IMR-90 (cell line): ENCODE results near the gene ARHGEF16. TPM values are rescaled to one million over a fixed set of nuclear protein-coding genes. Genes with fewer than 3 reads are reported as not detected.

Experiments used
- ATAC-seq: fragments of 200-7000 bp; cut with Tn5 transposase; 2 replicates; pipeline ENCODE4 v1.9.1; 2020; ENCODE audit warnings: low read depth, mild to moderate bottlenecking, moderate library complexity
- BruUV-seq: library from RNA; stranded (reverse); fragments of 400-500 nt; replicated peaks from 2 replicates; lab custom pipeline; 2021; lab: Mats Ljungman, UMichigan
- CTCF ChIA-PET: fragments of 300-600 bp; formaldehyde crosslinking; extraction: SDS; loops from one replicate; lab custom pipeline; 2021; ENCODE audit warnings: antibody characterized with exemption; lab: Yijun Ruan, JAX
- POLR2A ChIA-PET: fragments of 300-600 bp; sonication (Branson Sonifier 250); formaldehyde crosslinking; loops from one replicate; lab custom pipeline; 2022; ENCODE audit warnings: antibody characterized with exemption; ENCODE audit not compliant: unreplicated experiment; lab: Charles Lee
- DNase-seq: peaks from one replicate; pipeline ENCODE4 v3.0.0; 2013
- H2AFZ ChIP-seq: replicated peaks from 2 replicates; pipeline ENCODE3; 2013; ENCODE audit warnings: low read length, mild to moderate bottlenecking; ENCODE audit not compliant: poor library complexity
- H2AK5ac ChIP-seq: 2 replicates; pipeline ENCODE4 v1.6.1; 2013; ENCODE audit warnings: low read depth, low read length, inconsistent platforms
- H2AK9ac ChIP-seq: replicated peaks from 2 replicates; pipeline ENCODE3; 2013; ENCODE audit warnings: mild to moderate bottlenecking, low read depth, low read length, moderate library complexity; ENCODE audit not compliant: poor library complexity
- H2BK120ac ChIP-seq: 2 replicates; pipeline ENCODE4 v1.6.1; 2013; ENCODE audit warnings: low read depth, low read length, inconsistent platforms
- H2BK15ac ChIP-seq: 3 replicates; pipeline ENCODE4 v1.6.1; 2013; ENCODE audit warnings: low read depth, low read length, inconsistent platforms
- H2BK20ac ChIP-seq: 2 replicates; pipeline ENCODE4 v1.6.1; 2013; ENCODE audit warnings: low read depth, mild to moderate bottlenecking, inconsistent platforms, low read length, moderate library complexity
- H2BK5ac ChIP-seq: 2 replicates; pipeline ENCODE4 v1.6.1; 2013; ENCODE audit warnings: mild to moderate bottlenecking, low read depth, low read length, inconsistent platforms; ENCODE audit not compliant: poor library complexity, severe bottlenecking
- H3K14ac ChIP-seq: replicated peaks from 2 replicates; pipeline ENCODE4 v1.6.1; 2013; ENCODE audit warnings: low read depth, low read length, inconsistent platforms
- H3K18ac ChIP-seq: 2 replicates; pipeline ENCODE4 v1.6.1; 2013; ENCODE audit warnings: low read depth, low read length, control low read depth
- H3K23ac ChIP-seq: 2 replicates; pipeline ENCODE4 v1.6.1; 2013; ENCODE audit warnings: low read depth, low read length, inconsistent platforms
- H3K27ac ChIP-seq: 2 replicates; pipeline ENCODE4 v1.5.1; 2013; ENCODE audit warnings: mild to moderate bottlenecking, control low read depth, low read length; ENCODE audit not compliant: insufficient read depth
- H3K27me3 ChIP-seq: 2 replicates; pipeline ENCODE4 v1.6.1; 2013; ENCODE audit warnings: low read length; ENCODE audit not compliant: control insufficient read depth, insufficient read depth
- H3K36me3 ChIP-seq: 2 replicates; pipeline ENCODE4 v1.6.1; 2013; ENCODE audit warnings: low read length, mixed read lengths; ENCODE audit not compliant: control insufficient read depth, insufficient read depth
- H3K4ac ChIP-seq: 2 replicates; pipeline ENCODE4 v1.6.1; 2013; ENCODE audit warnings: low read depth, low read length, inconsistent platforms
- H3K4me1 ChIP-seq: 2 replicates; pipeline ENCODE4 v1.6.1; 2013; ENCODE audit warnings: low read length, mixed read lengths; ENCODE audit not compliant: control insufficient read depth, insufficient read depth
- H3K4me2 ChIP-seq: 2 replicates; pipeline ENCODE4 v1.6.1; 2013; ENCODE audit warnings: low read depth, mild to moderate bottlenecking, control low read depth, low read length, moderate library complexity
- H3K4me3 ChIP-seq: 2 replicates; pipeline ENCODE4 v1.5.1; 2013; ENCODE audit warnings: low read depth, mild to moderate bottlenecking, control low read depth, low read length, moderate library complexity; ENCODE audit not compliant: insufficient read depth
- H3K56ac ChIP-seq: 2 replicates; pipeline ENCODE4 v1.6.1; 2013; ENCODE audit warnings: low read length, inconsistent platforms; ENCODE audit not compliant: insufficient read depth; ENCODE audit errors: extremely low read depth
- H3K79me1 ChIP-seq, 2 experiments: 2 replicates each; pipeline ENCODE4 v1.6.1; 2013; ENCODE audit warnings: low read length in 2 of 2, inconsistent platforms in 1 of 2, low read depth in 1 of 2
- H3K9ac ChIP-seq: 2 replicates; pipeline ENCODE4 v1.6.1; 2013; ENCODE audit warnings: low read depth, low read length, control low read depth
- H3K9me1 ChIP-seq: 2 replicates; pipeline ENCODE4 v1.6.1; 2013; ENCODE audit warnings: low read length, inconsistent platforms; ENCODE audit not compliant: insufficient read depth
- H3K9me3 ChIP-seq: 2 replicates; pipeline ENCODE4 v1.6.1; 2013; ENCODE audit warnings: low read length; ENCODE audit not compliant: control insufficient read depth, insufficient read depth
- H4K20me1 ChIP-seq: 2 replicates; pipeline ENCODE4 v1.6.1; 2013; ENCODE audit warnings: low read length, inconsistent platforms; ENCODE audit not compliant: insufficient read depth
- H4K5ac ChIP-seq: 2 replicates; pipeline ENCODE4 v1.6.1; 2013; ENCODE audit warnings: mild to moderate bottlenecking, low read depth, low read length, control low read depth
- H4K8ac ChIP-seq, 2 experiments: 2 replicates each; pipeline ENCODE4 v1.6.1; 2013; ENCODE audit warnings: low read depth in 2 of 2, low read length in 2 of 2, control low read depth in 1 of 2, inconsistent platforms in 1 of 2
- H4K91ac ChIP-seq: 2 replicates; pipeline ENCODE4 v1.6.1; 2013; ENCODE audit warnings: low read depth, low read length, inconsistent platforms; ENCODE audit not compliant: insufficient read depth
- BHLHE40 ChIP-seq: fragments of 150-350 bp; IDR thresholded peaks from 2 replicates; pipeline ENCODE4 v1.6.1; 2016; ENCODE audit warnings: mild to moderate bottlenecking, low read depth, low read length
- CEBPB ChIP-seq: IDR thresholded peaks from 2 replicates; pipeline ENCODE4 v1.6.1; 2012; ENCODE audit warnings: low read depth, low read length, improper control_type of control experiment
- CHD1 ChIP-seq: IDR thresholded peaks from 2 replicates; pipeline ENCODE4 v1.6.1; 2012; ENCODE audit warnings: low read depth, low read length, improper control_type of control experiment
- FOS ChIP-seq: fragments of 150-350 bp; IDR thresholded peaks from 2 replicates; pipeline ENCODE4 v1.6.1; 2016; ENCODE audit warnings: low read depth, low read length
- MAFK ChIP-seq: IDR thresholded peaks from 2 replicates; pipeline ENCODE4 v1.6.1; 2012; ENCODE audit warnings: low read depth, low read length, improper control_type of control experiment
- MAZ ChIP-seq: IDR thresholded peaks from 2 replicates; pipeline ENCODE4 v1.6.1; 2012; ENCODE audit warnings: low read depth, mild to moderate bottlenecking, low read length, improper control_type of control experiment, moderate library complexity, borderline replicate concordance
- MXI1 ChIP-seq: IDR thresholded peaks from 2 replicates; pipeline ENCODE4 v1.6.1; 2012; ENCODE audit warnings: low read depth, mild to moderate bottlenecking, low read length, moderate library complexity, borderline replicate concordance
- NFE2L2 ChIP-seq: fragments of 150-350 bp; IDR thresholded peaks from 2 replicates; pipeline ENCODE4 v1.6.1; 2016; ENCODE audit warnings: low read depth, mild to moderate bottlenecking, low read length
- POLR2A ChIP-seq: IDR thresholded peaks from 2 replicates; pipeline ENCODE4 v1.6.1; 2012; ENCODE audit warnings: mild to moderate bottlenecking, low read depth, low read length
- RAD21 ChIP-seq: IDR thresholded peaks from 2 replicates; pipeline ENCODE4 v1.6.1; 2012; ENCODE audit warnings: low read length, improper control_type of control experiment
- RCOR1 ChIP-seq: IDR thresholded peaks from 2 replicates; pipeline ENCODE4 v1.6.1; 2012; ENCODE audit warnings: mild to moderate bottlenecking, low read length, improper control_type of control experiment; ENCODE audit not compliant: insufficient replicate concordance
- RFX5 ChIP-seq: IDR thresholded peaks from 2 replicates; pipeline ENCODE4 v1.8.0; 2012; ENCODE audit warnings: low read depth, mild to moderate bottlenecking, low read length, moderate library complexity
- SMC3 ChIP-seq: fragments of 150-350 bp; IDR thresholded peaks from 2 replicates; pipeline ENCODE4 v1.6.1; 2016; ENCODE audit warnings: low read depth, mild to moderate bottlenecking, antibody characterized with exemption, low read length, moderate library complexity
- WGBS, 2 experiments: methylation state at CpG; one replicate each; pipeline versions ENCODE4 v1.1.5 to v1.1.7; 2013; ENCODE audit warnings: missing lambda C conversion rate in 2 of 2; ENCODE audit not compliant: insufficient read length in 1 of 2; ENCODE audit errors: extremely low coverage in 2 of 2; 5-methylcytosine and 5-hydroxymethylcytosine counted together
- dilution Hi-C: fragments of 300-500 bp; cut with HindIII; formaldehyde crosslinking; loops from one replicate; pipeline ENCODE4 v1.14.3; 2018; ENCODE audit warnings: low sequenced_read_pairs; ENCODE audit not compliant: unreplicated experiment
- in situ Hi-C: fragments of 300-500 bp; cut with MboI; formaldehyde crosslinking; loops from 3 replicates; pipeline ENCODE4 v1.14.3; 2019; ENCODE audit warnings: low sequenced_read_pairs, inconsistent platforms, mixed read lengths
- intact Hi-C: fragments of 100-400 bp; cut with micrococcal nuclease; formaldehyde crosslinking; loops from 2 replicates; pipeline ENCODE4 v1.10.0; 2022
- polyA plus RNA-seq, 3 experiments: library from polyadenylated mRNA; depleted of rRNA; stranded (reverse); fragments of >200 nt; gene quantifications; 2 replicates each; pipeline ENCODE4 v1.2.3, GENCODE V29; 2012; ENCODE audit warnings: low replicate concordance in 1 of 3
- total RNA-seq: library from RNA; depleted of rRNA; stranded (reverse); fragments of >200 nt; gene quantifications from 2 replicates; pipeline ENCODE4 v1.2.3, GENCODE V29; 2012
- TF ChIP-seq, protein P1 (sequence below): conservative IDR thresholded peaks from 2 replicates; pipeline ENCODE4 v1.5.1; 2012; ENCODE audit warnings: mild to moderate bottlenecking, low read depth, low read length, improper control_type of control experiment
- TF ChIP-seq, protein P2 (sequence below): fragments of 150-350 bp; IDR thresholded peaks from 2 replicates; pipeline ENCODE4 v1.6.1; 2017; ENCODE audit warnings: mild to moderate bottlenecking, antibody characterized with exemption, low read length, low read depth
- TF ChIP-seq, protein P3 (sequence below): fragments of 150-350 bp; IDR thresholded peaks from 2 replicates; pipeline ENCODE4 v1.6.1; 2016; ENCODE audit warnings: low read depth, mild to moderate bottlenecking, low read length, moderate library complexity, borderline replicate concordance

Gene ARHGEF16
- total and polyA plus RNA-seq, 2 of the 4 experiments (the other 2 are of a cell fraction) = 0.18 to 0.39 TPM

DNA sequence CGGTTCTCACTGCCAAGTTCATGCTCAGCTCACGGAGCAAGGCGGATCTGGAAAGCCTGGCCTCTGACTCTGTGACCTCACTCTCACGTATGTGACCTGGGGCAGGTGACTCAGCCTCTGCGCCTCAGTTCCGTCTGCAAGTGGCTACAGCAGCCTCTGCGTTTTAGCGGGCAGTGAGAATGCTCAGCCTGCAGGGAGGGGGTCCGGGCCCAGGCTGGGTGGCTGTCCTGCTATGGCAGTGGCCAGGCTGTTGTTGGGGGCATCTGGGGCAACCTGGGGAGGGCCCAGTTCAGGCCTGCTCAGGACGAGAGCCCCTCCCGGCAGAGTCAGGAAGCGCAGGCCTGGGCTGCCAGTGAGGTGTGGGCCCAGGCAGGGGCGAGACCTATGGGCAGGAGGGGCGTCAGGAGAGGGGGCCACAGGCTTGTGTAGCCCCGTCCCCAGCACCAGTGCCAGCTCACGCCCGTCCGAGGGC is 27.9 kb downstream of the ARHGEF16 start:
- Histone ChIP-seq H4K91ac (no peak overlapping the region), H2AK9ac (no peak overlapping the region), H2BK5ac (no peak overlapping the region), H3K18ac (no peak overlapping the region), H4K5ac (no peak overlapping the region), H2BK15ac (no peak overlapping the region), H3K9me1 (no peaks in the 10 kb centered on the region), H3K14ac (no peak overlapping the region), H3K4ac (no peak overlapping the region), H3K4me1 (no peaks in the 10 kb centered on the region), H4K20me1 (no peaks in the 10 kb centered on the region; the same call in 1 of the 2 replicates), H2AFZ (no peak overlapping the region), H3K4me3 (no peak overlapping the region), H3K56ac (no peak overlapping the region), H3K36me3 (no peaks in the 10 kb centered on the region), H3K27ac (no peak overlapping the region), H3K23ac (no peak overlapping the region), H4K8ac (no peak overlapping the region), H3K4me2 (no peak overlapping the region), H3K9ac (no peak overlapping the region), H3K79me1 (no peaks in the 10 kb centered on the region), H3K9me3 (no peaks in the 10 kb centered on the region), H3K27me3 (peaks cover 2% of the 10 kb centered on the region; the same call in 1 of the 2 replicates), H2BK20ac (no peak overlapping the region), H2AK5ac (no peak overlapping the region), H2BK120ac (no peak overlapping the region)
- no peak for TF ChIP-seq CHD1
- no peak for TF ChIP-seq RAD21
- no peak for TF ChIP-seq BHLHE40
- TF ChIP-seq POLR2A = no peak
- TF ChIP-seq RFX5 = no peak
- TF ChIP-seq SMC3 = no peak
- no peak for TF ChIP-seq FOS
- no peak for TF ChIP-seq RCOR1
- no peak for TF ChIP-seq CEBPB
- TF ChIP-seq MAFK = no peak
- TF ChIP-seq, protein P1, sequence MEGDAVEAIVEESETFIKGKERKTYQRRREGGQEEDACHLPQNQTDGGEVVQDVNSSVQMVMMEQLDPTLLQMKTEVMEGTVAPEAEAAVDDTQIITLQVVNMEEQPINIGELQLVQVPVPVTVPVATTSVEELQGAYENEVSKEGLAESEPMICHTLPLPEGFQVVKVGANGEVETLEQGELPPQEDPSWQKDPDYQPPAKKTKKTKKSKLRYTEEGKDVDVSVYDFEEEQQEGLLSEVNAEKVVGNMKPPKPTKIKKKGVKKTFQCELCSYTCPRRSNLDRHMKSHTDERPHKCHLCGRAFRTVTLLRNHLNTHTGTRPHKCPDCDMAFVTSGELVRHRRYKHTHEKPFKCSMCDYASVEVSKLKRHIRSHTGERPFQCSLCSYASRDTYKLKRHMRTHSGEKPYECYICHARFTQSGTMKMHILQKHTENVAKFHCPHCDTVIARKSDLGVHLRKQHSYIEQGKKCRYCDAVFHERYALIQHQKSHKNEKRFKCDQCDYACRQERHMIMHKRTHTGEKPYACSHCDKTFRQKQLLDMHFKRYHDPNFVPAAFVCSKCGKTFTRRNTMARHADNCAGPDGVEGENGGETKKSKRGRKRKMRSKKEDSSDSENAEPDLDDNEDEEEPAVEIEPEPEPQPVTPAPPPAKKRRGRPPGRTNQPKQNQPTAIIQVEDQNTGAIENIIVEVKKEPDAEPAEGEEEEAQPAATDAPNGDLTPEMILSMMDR = no peak
- TF ChIP-seq, protein P2, sequence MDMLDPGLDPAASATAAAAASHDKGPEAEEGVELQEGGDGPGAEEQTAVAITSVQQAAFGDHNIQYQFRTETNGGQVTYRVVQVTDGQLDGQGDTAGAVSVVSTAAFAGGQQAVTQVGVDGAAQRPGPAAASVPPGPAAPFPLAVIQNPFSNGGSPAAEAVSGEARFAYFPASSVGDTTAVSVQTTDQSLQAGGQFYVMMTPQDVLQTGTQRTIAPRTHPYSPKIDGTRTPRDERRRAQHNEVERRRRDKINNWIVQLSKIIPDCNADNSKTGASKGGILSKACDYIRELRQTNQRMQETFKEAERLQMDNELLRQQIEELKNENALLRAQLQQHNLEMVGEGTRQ = no peak
- TF ChIP-seq MXI1 = no peak
- TF ChIP-seq NFE2L2 = no peak
- TF ChIP-seq, protein P3, sequence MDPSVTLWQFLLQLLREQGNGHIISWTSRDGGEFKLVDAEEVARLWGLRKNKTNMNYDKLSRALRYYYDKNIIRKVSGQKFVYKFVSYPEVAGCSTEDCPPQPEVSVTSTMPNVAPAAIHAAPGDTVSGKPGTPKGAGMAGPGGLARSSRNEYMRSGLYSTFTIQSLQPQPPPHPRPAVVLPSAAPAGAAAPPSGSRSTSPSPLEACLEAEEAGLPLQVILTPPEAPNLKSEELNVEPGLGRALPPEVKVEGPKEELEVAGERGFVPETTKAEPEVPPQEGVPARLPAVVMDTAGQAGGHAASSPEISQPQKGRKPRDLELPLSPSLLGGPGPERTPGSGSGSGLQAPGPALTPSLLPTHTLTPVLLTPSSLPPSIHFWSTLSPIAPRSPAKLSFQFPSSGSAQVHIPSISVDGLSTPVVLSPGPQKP = no peak
- no peak for TF ChIP-seq MAZ
- CTCF ChIA-PET = interaction anchor here (1.2 kb wide), 1 partner anchor 29 kb away, joined by 6 read pairs; no protein-coding TSS in a partner anchor
- no peak for DNase-seq
- POLR2A ChIA-PET = no interaction called here
- ATAC-seq = no peak
- intact Hi-C loops (no loop called here), dilution Hi-C loops (no loop called here), in situ Hi-C loops (no loop called here)
- no TSS peak for BruUV-seq
- 46% methylated on average over 10 of the region's 18 CpGs; no CpG with 5 or more reads in 1 of the 2 experiments for WGBS, 2 experiments
